ENCODE results near the gene DUSP15.
"Not testable (repeated sequence)": the region's sequence is repeated elsewhere in the genome, so short reads cannot be mapped to it uniquely, and the experiment has no call there.

DUSP15 gene

GRCh38 chr20:31839782-31840487 lies 30.4 kb downstream of the DUSP15 start:
- DNase-seq (ENCODE audit: low spot score) = no peak

- DNase-seq (ENCODE audit: low spot score) = no peak
These were observed 31.6 kb downstream of the DUSP15 start for GRCh38 chr20:31838646-31839292.

- DNase-seq (ENCODE audit: low spot score) = no peak
These were observed 32.4 kb downstream of the DUSP15 start for GRCh38 chr20:31837896-31838397.

GRCh38 chr20:31836853-31837608 lies 33.3 kb downstream of the DUSP15 start:
- no peak for DNase-seq (ENCODE audit: low spot score)

- DNase-seq (ENCODE audit: low spot score) = peak; percentile 66
These were observed 34.1 kb downstream of the DUSP15 start for GRCh38 chr20:31835977-31836852.

GRCh38 chr20:31835554-31835953 lies 34.8 kb downstream of the DUSP15 start:
- no peak for DNase-seq (ENCODE audit: low spot score)

GRCh38 chr20:31833931-31834521 lies 36.3 kb downstream of the DUSP15 start:
- no peak for DNase-seq (ENCODE audit: low spot score)

GRCh38 chr20:31833130-31833930 lies 37.0 kb downstream of the DUSP15 start:
- no peak for DNase-seq (ENCODE audit: low spot score)

GRCh38 chr20:31831771-31832306 lies 38.5 kb downstream of the DUSP15 start:
- no peak for DNase-seq (ENCODE audit: low spot score)

GRCh38 chr20:31831211-31831610 lies 39.1 kb downstream of the DUSP15 start:
- no peak for DNase-seq (ENCODE audit: low spot score)

- DNase-seq (ENCODE audit: low spot score) = no peak
These were observed 39.8 kb downstream of the DUSP15 start for GRCh38 chr20:31830406-31830981.

GRCh38 chr20:31829731-31830130 lies 40.6 kb downstream of the DUSP15 start:
- DNase-seq (ENCODE audit: low spot score) = no peak

GRCh38 chr20:31828016-31828415 lies 42.3 kb downstream of the DUSP15 start:
- DNase-seq (ENCODE audit: low spot score) = not testable (repeated sequence)

- DNase-seq (ENCODE audit: low spot score) = no peak
These were observed 43.3 kb downstream of the DUSP15 start for GRCh38 chr20:31827059-31827458.

- no peak for DNase-seq (ENCODE audit: low spot score)
These were observed 44.3 kb downstream of the DUSP15 start for GRCh38 chr20:31826074-31826473.

GRCh38 chr20:31824554-31825313 lies 45.6 kb downstream of the DUSP15 start:
- no peak for DNase-seq (ENCODE audit: low spot score)

- DNase-seq (ENCODE audit: low spot score) = no peak
These were observed 46.2 kb downstream of the DUSP15 start for GRCh38 chr20:31824125-31824485.

GRCh38 chr20:31823360-31824124 lies 46.8 kb downstream of the DUSP15 start:
- no peak for DNase-seq (ENCODE audit: low spot score)

Measured in pons (tissue), 1 donor.